ENCODE data around the gene ITIH6. TPM values are rescaled to one million over a fixed set of nuclear protein-coding genes. Genes with fewer than 3 reads are reported as not detected.
"Not testable (repeated sequence)": the region's sequence is repeated elsewhere in the genome, so short reads cannot be mapped to it uniquely, and the experiment has no call there.

Gene ITIH6
- total RNA-seq (not detected), polyA plus RNA-seq (not detected)

GRCh38 chrX:54798137-54798536 lies at the start of gene ITIH6:
Gene ITIH6 (minus strand): TSS chrX:54798255. CDS start chrX:54798210, 45 bp downstream.
- no peak for DNase-seq
- 55 to 64% methylated on average over 2 of the region's 2 CpGs for WGBS, 2 donors
- Histone ChIP-seq H3K9me3 (no peaks in the 10 kb centered on the region), H3K27ac (no peak within 1 kb of the TSS), H3K27me3 (no peaks in the 10 kb centered on the region), H3K4me3 (no peak within 1 kb of the TSS), H3K36me3 (no peaks in the 10 kb centered on the region), H3K4me1 (no peaks in the 10 kb centered on the region)
- ATAC-seq = no peak
- no peak for FAIRE-seq
- intact Hi-C loops (cut with DNase I) = no loop called here
- TF ChIP-seq, protein P1, sequence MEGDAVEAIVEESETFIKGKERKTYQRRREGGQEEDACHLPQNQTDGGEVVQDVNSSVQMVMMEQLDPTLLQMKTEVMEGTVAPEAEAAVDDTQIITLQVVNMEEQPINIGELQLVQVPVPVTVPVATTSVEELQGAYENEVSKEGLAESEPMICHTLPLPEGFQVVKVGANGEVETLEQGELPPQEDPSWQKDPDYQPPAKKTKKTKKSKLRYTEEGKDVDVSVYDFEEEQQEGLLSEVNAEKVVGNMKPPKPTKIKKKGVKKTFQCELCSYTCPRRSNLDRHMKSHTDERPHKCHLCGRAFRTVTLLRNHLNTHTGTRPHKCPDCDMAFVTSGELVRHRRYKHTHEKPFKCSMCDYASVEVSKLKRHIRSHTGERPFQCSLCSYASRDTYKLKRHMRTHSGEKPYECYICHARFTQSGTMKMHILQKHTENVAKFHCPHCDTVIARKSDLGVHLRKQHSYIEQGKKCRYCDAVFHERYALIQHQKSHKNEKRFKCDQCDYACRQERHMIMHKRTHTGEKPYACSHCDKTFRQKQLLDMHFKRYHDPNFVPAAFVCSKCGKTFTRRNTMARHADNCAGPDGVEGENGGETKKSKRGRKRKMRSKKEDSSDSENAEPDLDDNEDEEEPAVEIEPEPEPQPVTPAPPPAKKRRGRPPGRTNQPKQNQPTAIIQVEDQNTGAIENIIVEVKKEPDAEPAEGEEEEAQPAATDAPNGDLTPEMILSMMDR (IDR thresholded peaks at IDR 0.05) = no peak

- FAIRE-seq; intact Hi-C loops (cut with DNase I); H3K4me1 ChIP-seq; H3K36me3 ChIP-seq; H3K9me3 ChIP-seq; H3K27me3 ChIP-seq; H3K4me3 ChIP-seq; H3K27ac ChIP-seq; DNase-seq; ATAC-seq: not testable (repeated sequence)
- WGBS, 2 donors = 35 to 72% methylated on average over 2 of the region's 2 CpGs
Measured at GRCh38 chrX:54847700-54848099, 49.6 kb upstream of the ITIH6 start.

DNA sequence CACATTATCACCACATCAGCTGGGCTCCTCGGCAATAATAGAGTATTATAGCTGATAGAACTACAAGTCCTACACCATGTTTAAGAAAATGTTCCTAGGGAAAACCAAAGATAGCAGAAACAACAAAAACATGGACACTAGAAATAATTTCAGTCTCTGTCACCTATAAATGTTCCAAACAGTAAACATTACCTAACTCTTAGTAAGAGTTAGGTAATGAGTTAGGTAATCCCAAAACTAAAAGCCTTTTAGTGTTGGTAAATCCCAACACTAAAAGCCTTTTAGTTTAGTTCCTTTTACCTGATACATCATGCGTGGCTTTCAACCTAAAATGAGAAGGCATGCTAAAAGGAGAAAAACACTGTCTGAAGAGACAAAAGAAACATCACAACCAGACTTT lies 45.0 kb upstream of the ITIH6 start:
- 63 to 67% methylated on average over 2 of the region's 2 CpGs for WGBS, 2 donors
- H3K27ac ChIP-seq = no peak overlapping the region

DNA sequence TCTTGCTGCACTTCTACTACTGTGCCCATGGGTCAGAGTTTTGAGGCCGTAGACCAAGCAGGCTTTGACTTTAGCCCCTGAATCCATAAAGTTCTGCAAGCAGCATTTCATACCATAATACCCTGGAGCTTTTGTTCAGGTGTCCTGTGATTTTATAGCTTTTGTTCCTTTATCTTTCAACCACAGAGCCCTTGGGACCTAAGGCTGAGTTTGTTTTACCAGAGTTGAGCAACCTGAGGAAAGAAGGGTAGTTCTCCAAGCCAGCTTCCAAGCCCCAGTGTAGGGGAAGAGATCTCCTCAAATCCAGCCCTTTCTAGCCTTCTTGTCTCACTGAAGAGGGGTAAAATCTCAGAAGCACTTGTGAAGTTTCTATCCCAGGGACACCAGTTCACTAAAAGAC lies 44.6 kb upstream of the ITIH6 start:
- H3K4me1 ChIP-seq = no peaks in the 10 kb centered on the region
- H3K27me3 ChIP-seq = peaks cover 0 to 7% (median 0%) of the 10 kb centered on the region in 4 donors
- TF ChIP-seq, protein P1 (IDR thresholded peaks at IDR 0.05) = no peak
- ATAC-seq = no peak
- FAIRE-seq = no peak
- no peaks in the 10 kb centered on the region for H3K36me3 ChIP-seq
- intact Hi-C loops (cut with DNase I) = no loop called here
- H3K27ac ChIP-seq = no peak overlapping the region
- WGBS, 2 donors = 74 to 77% methylated on average over 1 of the region's 1 CpG
- DNase-seq = no peak
- H3K4me3 ChIP-seq = no peak overlapping the region
- no peaks in the 10 kb centered on the region for H3K9me3 ChIP-seq

More for the DNA sequence above, 45.0 kb upstream of the ITIH6 start:
- H3K4me3 ChIP-seq = no peak overlapping the region
- no peak for DNase-seq
- intact Hi-C loops (cut with DNase I) = no loop called here
- H3K36me3 ChIP-seq = no peaks in the 10 kb centered on the region
- TF ChIP-seq, protein P1 (IDR thresholded peaks at IDR 0.05) = no peak
- no peak for FAIRE-seq
- H3K4me1 ChIP-seq = no peaks in the 10 kb centered on the region
- ATAC-seq = no peak
- H3K27me3 ChIP-seq = peaks cover 0 to 7% (median 0%) of the 10 kb centered on the region in 4 donors
- H3K9me3 ChIP-seq = no peaks in the 10 kb centered on the region

- peak in 2 of 4 donors; percentile 23 to 35 for ATAC-seq
- intact Hi-C loops (cut with DNase I); H3K9me3 ChIP-seq; H3K4me1 ChIP-seq; H3K27me3 ChIP-seq; FAIRE-seq; DNase-seq; H3K36me3 ChIP-seq; H3K4me3 ChIP-seq; H3K27ac ChIP-seq: not testable (repeated sequence)
- WGBS, 2 donors = 38 to 45% methylated on average over 2 to 3 of the region's 3 CpGs
Measured at GRCh38 chrX:54841184-54841874, 43.3 kb upstream of the ITIH6 start.

- ATAC-seq (no peak), DNase-seq (no peak), FAIRE-seq (no peak)
- Histone ChIP-seq H3K9me3 (no peaks in the 10 kb centered on the region), H3K27me3 (peaks cover 0 to 15% (median under 1%) of the 10 kb centered on the region in 4 donors), H3K4me1 (no peaks in the 10 kb centered on the region), H3K36me3 (no peaks in the 10 kb centered on the region), H3K4me3 (no peak overlapping the region), H3K27ac (no peak overlapping the region)
- TF ChIP-seq, protein P1 (IDR thresholded peaks at IDR 0.05) = no peak
- 66 to 74% methylated on average over 3 of the region's 3 CpGs for WGBS, 2 donors
- intact Hi-C loops (cut with DNase I) = no loop called here
Measured at GRCh38 chrX:54838583-54838982, 40.5 kb upstream of the ITIH6 start.

Data from pancreas (tissue), 10 donors.